Osteoblast (primary cell): ENCODE results near the gene GPR34. TPM values are rescaled to one million over a fixed set of nuclear protein-coding genes. Genes with fewer than 3 reads are reported as not detected.
"Not testable (repeated sequence)": the region's sequence is repeated elsewhere in the genome, so short reads cannot be mapped to it uniquely, and the experiment has no call there.

Experiments used
- DNase-seq: peaks from one replicate; pipeline ENCODE4 v3.0.0; 2011; ENCODE audit warnings: low spot score, mixed read lengths; ENCODE audit not compliant: insufficient read length; ENCODE audit errors: missing footprints
- H2AFZ ChIP-seq: 2 replicates; pipeline ENCODE4 v1.6.0; 2011; ENCODE audit warnings: mild to moderate bottlenecking, low read length
- H3K27ac ChIP-seq: 2 replicates; pipeline ENCODE4 v1.5.1; 2011; ENCODE audit warnings: mild to moderate bottlenecking, low read depth, low read length, moderate library complexity
- H3K27me3 ChIP-seq: 2 replicates; pipeline ENCODE4 v1.6.0; 2012; ENCODE audit warnings: mild to moderate bottlenecking, control low read depth, inconsistent platforms, low read length, moderate library complexity; ENCODE audit not compliant: insufficient read depth
- H3K36me3 ChIP-seq: 2 replicates; pipeline ENCODE4 v1.5.1; 2011; ENCODE audit warnings: mild to moderate bottlenecking, low read length, control low read depth, moderate library complexity; ENCODE audit not compliant: insufficient read depth
- H3K4me1 ChIP-seq: 2 replicates; pipeline ENCODE4 v1.5.1; 2011; ENCODE audit warnings: mild to moderate bottlenecking, low read length, control low read depth, moderate library complexity; ENCODE audit not compliant: insufficient read depth
- H3K4me2 ChIP-seq: 2 replicates; pipeline ENCODE4 v1.6.0; 2011; ENCODE audit warnings: mild to moderate bottlenecking, low read length; ENCODE audit not compliant: insufficient read depth
- H3K4me3 ChIP-seq: fragments of 200-600 bp; sonication (generic); 3 replicates; pipeline ENCODE4 v1.5.1; 2012; ENCODE audit warnings: mild to moderate bottlenecking, low read length, inconsistent platforms; ENCODE audit not compliant: insufficient read depth
- H3K79me2 ChIP-seq: 2 replicates; pipeline ENCODE4 v1.6.0; 2012; ENCODE audit warnings: mild to moderate bottlenecking, low read length, control low read depth, inconsistent platforms; ENCODE audit not compliant: insufficient read depth
- H3K9me3 ChIP-seq: 2 replicates; pipeline ENCODE4 v1.5.1; 2011; ENCODE audit warnings: low read depth, low read length, control low read depth
- H4K20me1 ChIP-seq: 2 replicates; pipeline ENCODE4 v1.6.0; 2012; ENCODE audit warnings: mild to moderate bottlenecking, low read length, control low read depth; ENCODE audit not compliant: insufficient read depth
- CTCF ChIP-seq: IDR thresholded peaks from 2 replicates; pipeline ENCODE4 v1.5.1; 2011; ENCODE audit warnings: mild to moderate bottlenecking, low read depth, low read length, moderate library complexity; ENCODE audit errors: extremely low read depth
- total RNA-seq: library from RNA; depleted of rRNA; stranded (reverse); fragments of >200 nt; gene quantifications from 2 replicates; pipeline ENCODE4 v1.2.3, GENCODE V29; 2012

GPR34 gene
- total RNA-seq: 0.72 TPM in 1 of 2 replicates, not detected in the other

DNA sequence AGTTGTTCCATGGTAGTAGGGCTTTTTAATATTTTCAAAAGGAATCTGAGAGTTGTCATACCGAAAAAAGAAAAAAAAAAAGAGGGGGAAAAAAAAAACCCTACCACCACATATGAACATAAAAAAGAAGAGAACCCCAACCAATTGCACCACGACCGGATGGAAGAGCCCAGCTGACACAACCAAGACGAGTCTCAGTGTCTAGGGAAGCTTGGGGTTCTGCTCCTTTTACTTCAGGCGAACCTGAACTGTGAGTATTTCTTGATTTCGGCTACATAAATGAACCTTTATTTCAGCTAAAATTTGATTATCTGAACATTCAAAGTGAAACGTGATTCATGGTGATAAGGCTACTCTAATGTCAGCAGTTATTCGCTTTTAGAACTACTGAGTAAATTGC, at the start of gene GPR34:
GPR34 (plus strand) TSS at position 139 of the 400 bp plus-strand sequence. CDS start 6,661 bp downstream, outside the sequence.
- TF ChIP-seq CTCF: no peak
- Histone ChIP-seq H2AFZ (no peak within 1 kb of the TSS), H3K4me2 (no peak within 1 kb of the TSS), H3K27me3 (peaks cover 2% of the 10 kb centered on the region), H3K4me3 (no peak within 1 kb of the TSS), H3K27ac (no peak within 1 kb of the TSS), H3K36me3 (no peaks in the 10 kb centered on the region), H3K9me3 (no peaks in the 10 kb centered on the region), H3K4me1 (peaks cover 8% of the 10 kb centered on the region), H3K79me2 (no peaks in the 10 kb centered on the region), H4K20me1 (no peaks in the 10 kb centered on the region)
- no peak for DNase-seq

GRCh38 chrX:41646201-41646600, 42.6 kb upstream of the GPR34 start:
- not testable (repeated sequence) for DNase-seq, H3K27me3 ChIP-seq, H3K79me2 ChIP-seq, H4K20me1 ChIP-seq, H3K4me2 ChIP-seq, H3K36me3 ChIP-seq, H3K4me1 ChIP-seq, H3K27ac ChIP-seq, H3K4me3 ChIP-seq, H2AFZ ChIP-seq, H3K9me3 ChIP-seq

GRCh38 chrX:41653125-41653524, 35.6 kb upstream of the GPR34 start:
- H3K4me1 ChIP-seq: peaks cover 3% of the 10 kb centered on the region
- no peaks in the 10 kb centered on the region for H3K27me3 ChIP-seq
- no peak overlapping the region for H3K27ac ChIP-seq
- no peaks in the 10 kb centered on the region for H3K36me3 ChIP-seq
- no peak for DNase-seq
- no peaks in the 10 kb centered on the region for H3K9me3 ChIP-seq
- no peak overlapping the region for H3K4me3 ChIP-seq
- TF ChIP-seq CTCF: no peak
- H3K79me2 ChIP-seq: no peaks in the 10 kb centered on the region
- H4K20me1 ChIP-seq: no peaks in the 10 kb centered on the region
- no peak overlapping the region for H3K4me2 ChIP-seq
- no peak overlapping the region for H2AFZ ChIP-seq

DNA sequence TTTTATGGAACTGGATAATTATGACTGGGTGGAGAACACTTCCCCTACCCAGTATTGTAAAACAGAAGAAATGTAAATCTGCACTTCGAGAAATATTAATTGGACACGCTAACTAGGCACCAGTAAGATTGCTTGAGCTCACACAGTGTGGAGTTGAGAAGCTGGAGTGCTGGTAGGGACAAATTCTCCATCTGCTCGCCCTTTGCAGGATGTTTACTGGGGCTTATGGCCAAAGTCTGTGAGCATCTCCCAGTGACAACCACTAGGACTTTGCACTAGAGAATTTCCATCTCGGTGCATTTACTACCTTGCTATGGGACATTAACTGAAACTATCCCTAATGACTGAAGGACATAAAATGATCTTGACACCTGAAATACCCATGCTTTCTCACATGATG, 33.7 kb upstream of the GPR34 start:
- Histone ChIP-seq H3K9me3 (no peaks in the 10 kb centered on the region), H3K4me1 (peaks cover 3% of the 10 kb centered on the region), H3K4me2 (no peak overlapping the region), H3K36me3 (no peaks in the 10 kb centered on the region), H3K4me3 (no peak overlapping the region), H3K27me3 (no peaks in the 10 kb centered on the region), H2AFZ (no peak overlapping the region), H3K79me2 (no peaks in the 10 kb centered on the region), H4K20me1 (no peaks in the 10 kb centered on the region), H3K27ac (no peak overlapping the region)
- DNase-seq: no peak
- TF ChIP-seq CTCF: no peak
